Measurements from ENCODE around the gene CSTB. TPM values are rescaled to one million over a fixed set of nuclear protein-coding genes. Genes with fewer than 3 reads are reported as not detected.

The CSTB gene
- total and polyA plus RNA-seq, 2 of the 8 experiments (the other 6 are each of a cell fraction or from before 2014, with no cell fraction given) = 53.8 to 64.1 TPM

DNA sequence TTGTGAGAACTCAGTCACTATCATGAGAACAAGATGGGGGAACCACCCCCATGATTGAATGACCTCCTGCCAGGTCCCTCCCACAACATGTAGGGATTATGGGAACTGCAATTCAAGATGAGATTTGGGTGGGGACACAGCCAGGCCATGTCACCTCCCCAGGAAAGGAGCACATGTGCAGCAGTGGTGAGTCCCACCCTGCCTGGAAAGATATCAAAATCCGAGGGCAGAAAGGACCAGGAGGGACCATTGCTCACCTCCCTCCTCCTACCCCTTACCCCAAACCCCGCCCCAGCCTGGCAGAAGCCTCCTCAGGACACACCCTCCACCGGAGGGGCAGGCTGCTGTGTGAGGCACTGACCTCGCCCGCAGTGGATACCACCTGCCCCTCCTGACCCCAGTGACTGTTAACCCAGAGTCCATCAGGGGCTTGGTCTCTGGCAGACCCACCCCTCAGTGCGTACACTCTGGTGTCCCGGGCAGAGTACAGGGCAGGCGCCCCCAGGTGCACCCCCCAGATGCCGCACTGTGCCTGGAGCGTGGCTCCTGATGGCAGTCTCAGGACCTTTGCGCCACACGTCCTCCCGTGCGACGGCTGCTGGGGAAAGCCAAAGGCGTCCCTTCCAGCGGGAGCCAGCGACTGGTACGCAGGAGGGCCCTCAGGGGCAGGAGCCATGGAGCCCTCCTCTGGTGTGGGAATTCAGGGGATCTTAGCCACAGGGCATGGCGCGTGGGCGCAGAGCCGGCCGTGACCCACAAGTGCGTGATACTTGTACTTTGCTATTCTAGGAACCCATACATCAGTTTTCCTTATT, 36.3 kb downstream of the CSTB start:
- Histone ChIP-seq H2BK5ac (ENCODE audit: low read depth, low read length) (peak overlapping the region; percentile 83; the same call in 1 of the 2 replicates), H3K56ac (replicated peaks; ENCODE audit: insufficient read length, low read depth, low read length) (no peak overlapping the region), H3K36me3 (ENCODE audit: control insufficient read depth in 2 of 4, insufficient read depth in 4 of 4, low read length in 3 of 4) (peaks cover 0 to 8% (median 5%) of the 10 kb centered on the region in 4 experiments; a peak in 3 of 8 replicates), H3K4me2 (ENCODE audit: insufficient read depth in 1 of 2, low read depth in 2 of 2, low read length in 2 of 2) (no peak overlapping the region; a peak in 1 of 4 replicates), H3K14ac (ENCODE audit: insufficient read length) (no peak overlapping the region), H3K18ac (ENCODE audit: extremely low read depth, low read length) (no peak overlapping the region; the same call in 1 of the 2 replicates), H2BK15ac (ENCODE audit: low read length) (no peak overlapping the region), H2AK5ac (ENCODE audit: low read depth, low read length) (peak overlapping the region; percentile 40; the same call in 1 of the 2 replicates), H4K5ac (ENCODE audit: insufficient read length, low read depth, low read length) (no peak overlapping the region), H4K20me1 (replicated peaks in 1 of 2; ENCODE audit: control insufficient read depth in 1 of 2, insufficient read depth in 2 of 2, low read length in 2 of 2) (peaks cover 0 to 17% of the 10 kb centered on the region in 2 experiments), H3K23ac (ENCODE audit: insufficient read length) (no peak overlapping the region), H3K79me2 (ENCODE audit: control insufficient read depth in 1 of 2, insufficient read depth in 2 of 2, low read length in 2 of 2) (no peaks in the 10 kb centered on the region), H3K27me3 (replicated peaks in 1 of 4; ENCODE audit: control insufficient read depth in 3 of 4, extremely low read depth in 1 of 4, insufficient read depth in 3 of 4, low read length in 3 of 4) (no peaks in the 10 kb centered on the region), H3K4me3 (ENCODE audit: extremely low read depth in 1 of 4, insufficient read depth in 2 of 4, low read depth in 3 of 4, low read length in 4 of 4) (no peak overlapping the region), H3K4me1 (replicated peaks in 1 of 4; ENCODE audit: control insufficient read depth in 3 of 4, insufficient read depth in 4 of 4, low read length in 3 of 4) (peaks cover 0 to 9% (median 4%) of the 10 kb centered on the region in 4 experiments; a peak in 5 of 7 replicates), H4K8ac (ENCODE audit: extremely low read depth, insufficient read depth, low read length) (peak overlapping the region; percentile 80), H3K9ac (replicated peaks in 1 of 4; ENCODE audit: extremely low read depth in 1 of 4, low read depth in 3 of 4, low read length in 3 of 4) (no peak overlapping the region), H2BK12ac (ENCODE audit: low read depth, low read length) (no peak overlapping the region), H3K4ac (replicated peaks; ENCODE audit: insufficient read length, low read depth, low read length) (no peak overlapping the region), H3K79me1 (ENCODE audit: low read depth, low read length) (peaks cover 2% of the 10 kb centered on the region; the same call in 1 of the 2 replicates), H3K27ac (ENCODE audit: low read depth, low read length) (no peak overlapping the region), H2AFZ (ENCODE audit: low read length) (no peak overlapping the region), H3K9me3 (ENCODE audit: insufficient read depth in 2 of 2, low read depth in 1 of 2, low read length in 1 of 2) (no peaks in the 10 kb centered on the region), H2BK120ac (replicated peaks; ENCODE audit: low read depth, low read length) (no peak overlapping the region), H2BK20ac (ENCODE audit: low read length) (no peak overlapping the region), H4K91ac (replicated peaks; ENCODE audit: insufficient read length, low read length) (no peak overlapping the region), H3K23me2 (ENCODE audit: low read depth, low read length) (no peaks in the 10 kb centered on the region)
- CTCF ChIA-PET (ENCODE audit: partially characterized antibody) = interaction anchor here (0.7 to 1.4 kb wide), 2 partner anchors 11 kb away, joined by 4 to 13 read pairs; no protein-coding TSS in a partner anchor
- FAIRE-seq (no peak), DNase-seq (ENCODE audit: low read depth in 1 of 2, low spot score in 2 of 2) (peak in 1 of 2 experiments; percentile 70)
- TF ChIP-seq PHF8 (conservative IDR thresholded peaks at IDR 0.05; ENCODE audit: low read depth, low read length) (no peak), RFX5 (IDR thresholded peaks at IDR 0.05; ENCODE audit: borderline replicate concordance, low read depth, low read length) (no peak), SAP30 (IDR thresholded peaks at IDR 0.05; ENCODE audit: insufficient read depth, insufficient replicate concordance, low read length) (no peak), ASH2L (IDR thresholded peaks at IDR 0.05; ENCODE audit: low read length) (no peak), HDAC2 (IDR thresholded peaks at IDR 0.05; ENCODE audit: borderline replicate concordance in 1 of 2, low read depth in 2 of 2, low read length in 2 of 2) (no peak), JUN (IDR thresholded peaks at IDR 0.05; ENCODE audit: low read depth, low read length) (no peak), POLR2A (IDR thresholded peaks at IDR 0.05; ENCODE audit: control extremely low read depth in 1 of 2, low read depth in 2 of 2, low read length in 2 of 2) (no peak), EZH2 (IDR thresholded peaks at IDR 0.05; ENCODE audit: low read depth, low read length, severe bottlenecking) (no peak), TEAD4 (IDR thresholded peaks at IDR 0.05; ENCODE audit: low read depth, low read length) (no peak), MAFK (IDR thresholded peaks at IDR 0.05; ENCODE audit: low read depth, low read length) (no peak)
- TF ChIP-seq, protein P1, sequence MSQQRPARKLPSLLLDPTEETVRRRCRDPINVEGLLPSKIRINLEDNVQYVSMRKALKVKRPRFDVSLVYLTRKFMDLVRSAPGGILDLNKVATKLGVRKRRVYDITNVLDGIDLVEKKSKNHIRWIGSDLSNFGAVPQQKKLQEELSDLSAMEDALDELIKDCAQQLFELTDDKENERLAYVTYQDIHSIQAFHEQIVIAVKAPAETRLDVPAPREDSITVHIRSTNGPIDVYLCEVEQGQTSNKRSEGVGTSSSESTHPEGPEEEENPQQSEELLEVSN (IDR thresholded peaks at IDR 0.05) = no peak
- WGBS, 2 experiments (ENCODE audit: extremely low coverage in 1 of 2, insufficient coverage in 1 of 2, insufficient read length in 1 of 2, insufficient replicate concordance in 2 of 2, low coverage in 1 of 2, low lambda C conversion rate in 2 of 2, missing lambda C conversion rate in 1 of 2) = 72% methylated on average over 25 of the region's 25 CpGs; no CpG with 5 or more reads in 1 of the 2 experiments
- POLR2A ChIA-PET (ENCODE audit: partially characterized antibody) = interaction anchor here (1.4 to 3.2 kb wide), 4 partner anchors 11 to 22 kb away, joined by 6 to 29 read pairs (median 12); no protein-coding TSS in a partner anchor
